Measurements from ENCODE around the gene NTHL1.
A peak's percentile ranks its signal among the peaks of the same experiment; 100 is the strongest.

The NTHL1 gene

DNA sequence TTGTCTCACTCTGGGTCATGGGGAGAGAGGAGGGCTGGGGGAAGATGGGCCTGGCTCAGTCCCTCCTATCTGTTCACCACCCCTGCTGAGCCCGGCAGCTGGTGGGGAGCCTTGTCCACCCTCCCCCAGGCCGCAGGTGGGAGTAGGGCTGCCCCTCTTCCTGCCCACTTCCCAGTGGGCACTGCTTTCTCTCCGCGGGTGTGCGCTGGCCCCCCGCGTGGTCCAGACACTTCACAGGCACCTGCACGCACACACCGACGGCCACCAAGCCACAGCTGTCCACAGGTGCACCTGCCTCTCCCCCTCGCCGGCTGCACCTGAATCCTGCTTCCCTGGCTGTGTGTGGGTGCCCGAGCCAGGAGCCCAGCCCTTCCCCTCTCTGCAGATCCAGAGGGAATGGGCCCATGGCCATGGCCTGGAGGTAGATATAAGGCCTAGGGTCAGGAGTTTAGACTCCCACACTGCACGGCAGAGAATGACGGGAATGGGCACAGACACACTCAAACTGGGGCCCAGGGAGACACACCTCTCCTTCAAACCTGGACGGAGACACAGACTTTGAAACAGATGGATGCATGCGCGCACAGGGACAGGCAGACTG is 18.9 kb downstream of the NTHL1 start:
- TF ChIP-seq POLR2AphosphoS5 (IDR thresholded peaks at IDR 0.05; ENCODE audit: low read depth, low read length): no peak
- TF ChIP-seq SIN3A (IDR thresholded peaks at IDR 0.05; ENCODE audit: borderline replicate concordance, insufficient read depth, low read length): no peak
- no peak for TF ChIP-seq TAF1 (IDR thresholded peaks at IDR 0.05; ENCODE audit: borderline replicate concordance, insufficient read depth, low read length)
- TF ChIP-seq, protein P1, sequence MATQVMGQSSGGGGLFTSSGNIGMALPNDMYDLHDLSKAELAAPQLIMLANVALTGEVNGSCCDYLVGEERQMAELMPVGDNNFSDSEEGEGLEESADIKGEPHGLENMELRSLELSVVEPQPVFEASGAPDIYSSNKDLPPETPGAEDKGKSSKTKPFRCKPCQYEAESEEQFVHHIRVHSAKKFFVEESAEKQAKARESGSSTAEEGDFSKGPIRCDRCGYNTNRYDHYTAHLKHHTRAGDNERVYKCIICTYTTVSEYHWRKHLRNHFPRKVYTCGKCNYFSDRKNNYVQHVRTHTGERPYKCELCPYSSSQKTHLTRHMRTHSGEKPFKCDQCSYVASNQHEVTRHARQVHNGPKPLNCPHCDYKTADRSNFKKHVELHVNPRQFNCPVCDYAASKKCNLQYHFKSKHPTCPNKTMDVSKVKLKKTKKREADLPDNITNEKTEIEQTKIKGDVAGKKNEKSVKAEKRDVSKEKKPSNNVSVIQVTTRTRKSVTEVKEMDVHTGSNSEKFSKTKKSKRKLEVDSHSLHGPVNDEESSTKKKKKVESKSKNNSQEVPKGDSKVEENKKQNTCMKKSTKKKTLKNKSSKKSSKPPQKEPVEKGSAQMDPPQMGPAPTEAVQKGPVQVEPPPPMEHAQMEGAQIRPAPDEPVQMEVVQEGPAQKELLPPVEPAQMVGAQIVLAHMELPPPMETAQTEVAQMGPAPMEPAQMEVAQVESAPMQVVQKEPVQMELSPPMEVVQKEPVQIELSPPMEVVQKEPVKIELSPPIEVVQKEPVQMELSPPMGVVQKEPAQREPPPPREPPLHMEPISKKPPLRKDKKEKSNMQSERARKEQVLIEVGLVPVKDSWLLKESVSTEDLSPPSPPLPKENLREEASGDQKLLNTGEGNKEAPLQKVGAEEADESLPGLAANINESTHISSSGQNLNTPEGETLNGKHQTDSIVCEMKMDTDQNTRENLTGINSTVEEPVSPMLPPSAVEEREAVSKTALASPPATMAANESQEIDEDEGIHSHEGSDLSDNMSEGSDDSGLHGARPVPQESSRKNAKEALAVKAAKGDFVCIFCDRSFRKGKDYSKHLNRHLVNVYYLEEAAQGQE (IDR thresholded peaks at IDR 0.05; ENCODE audit: insufficient read depth in 1 of 2, low read depth in 2 of 2, low read length in 2 of 2): no peak
- no peak for TF ChIP-seq FOXP2 (optimal IDR thresholded peaks at IDR 0.05; ENCODE audit: borderline replicate concordance, extremely low read depth, extremely low read length, insufficient read depth)

DNA sequence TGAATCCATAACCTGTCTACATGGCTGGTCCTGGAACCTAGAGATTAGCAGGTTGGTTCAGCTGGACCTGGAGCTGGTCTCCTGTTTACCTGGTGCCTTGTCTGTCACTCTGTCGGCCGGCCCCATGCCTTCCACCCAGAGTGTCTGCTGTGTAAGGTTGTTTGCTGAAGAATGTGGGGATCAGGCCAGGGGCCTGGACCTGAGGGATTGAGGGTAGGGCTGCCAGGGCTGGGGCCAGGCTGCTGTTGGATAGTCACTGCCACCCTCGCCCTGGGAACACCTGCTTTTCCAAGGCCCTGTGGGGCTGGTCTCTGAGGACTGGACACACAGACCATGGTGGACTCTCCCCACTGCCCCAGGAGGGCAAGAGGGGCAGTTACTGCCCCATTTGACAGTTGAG is 19.5 kb downstream of the NTHL1 start:
- no peak for TF ChIP-seq FOXP2 (optimal IDR thresholded peaks at IDR 0.05; ENCODE audit: borderline replicate concordance, extremely low read depth, extremely low read length, insufficient read depth)
- TF ChIP-seq SIN3A (IDR thresholded peaks at IDR 0.05; ENCODE audit: borderline replicate concordance, insufficient read depth, low read length): no peak
- TF ChIP-seq POLR2AphosphoS5 (IDR thresholded peaks at IDR 0.05; ENCODE audit: low read depth, low read length): no peak
- TF ChIP-seq, protein P1 (IDR thresholded peaks at IDR 0.05; ENCODE audit: insufficient read depth in 1 of 2, low read depth in 2 of 2, low read length in 2 of 2): no peak
- TF ChIP-seq TAF1 (IDR thresholded peaks at IDR 0.05; ENCODE audit: borderline replicate concordance, insufficient read depth, low read length): no peak

DNA sequence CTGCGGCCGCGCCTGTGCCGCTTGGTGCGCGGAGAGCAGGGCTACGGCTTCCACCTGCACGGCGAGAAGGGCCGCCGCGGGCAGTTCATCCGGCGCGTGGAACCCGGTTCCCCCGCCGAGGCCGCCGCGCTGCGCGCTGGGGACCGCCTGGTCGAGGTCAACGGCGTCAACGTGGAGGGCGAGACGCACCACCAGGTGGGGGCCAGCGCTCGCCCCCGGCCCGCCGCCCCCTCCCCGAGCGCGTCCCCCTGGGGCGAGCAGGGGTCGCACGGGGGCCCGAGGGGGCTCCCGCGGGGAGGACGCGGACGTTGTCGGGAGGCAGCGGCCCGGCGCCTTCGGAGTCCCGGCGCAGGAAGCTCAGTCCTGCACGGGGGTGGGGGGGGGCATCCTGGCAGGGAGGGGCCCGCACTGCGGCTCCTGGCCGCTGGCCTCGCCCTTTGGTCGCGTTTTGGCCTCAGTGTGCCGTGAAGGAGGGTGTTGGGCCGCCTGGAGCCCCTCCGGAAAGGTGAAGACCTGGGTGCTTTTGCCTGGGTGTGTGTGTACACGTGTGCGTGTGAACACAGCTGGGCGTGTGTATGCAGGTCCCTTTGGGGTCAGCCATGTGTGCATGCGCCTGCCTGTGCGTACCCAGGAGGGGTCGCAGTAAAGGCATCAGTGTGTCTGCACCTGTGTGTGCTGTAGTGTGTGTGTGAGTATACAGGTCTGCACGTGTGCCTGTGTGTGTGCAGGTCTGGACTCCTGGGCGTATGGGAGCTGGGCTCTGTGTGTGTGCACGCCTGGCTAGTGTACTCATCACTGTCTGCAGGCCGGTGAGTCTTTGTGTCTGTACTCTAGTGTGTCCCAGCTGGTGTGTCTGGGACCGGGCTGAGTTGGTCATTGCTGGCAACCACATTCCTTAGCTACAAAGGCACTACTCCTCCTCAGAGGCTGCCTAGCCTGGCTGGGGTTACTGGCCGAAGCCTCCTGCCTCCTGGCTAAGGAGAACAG is 20.3 kb downstream of the NTHL1 start:
- TF ChIP-seq SIN3A (IDR thresholded peaks at IDR 0.05; ENCODE audit: borderline replicate concordance, insufficient read depth, low read length): no peak
- TF ChIP-seq, protein P1 (IDR thresholded peaks at IDR 0.05; ENCODE audit: insufficient read depth in 1 of 2, low read depth in 2 of 2, low read length in 2 of 2): 0 out of 4 replicates have a peak, but pooled peaks of 1 of the 2 experiments have one; percentile 32

DNA sequence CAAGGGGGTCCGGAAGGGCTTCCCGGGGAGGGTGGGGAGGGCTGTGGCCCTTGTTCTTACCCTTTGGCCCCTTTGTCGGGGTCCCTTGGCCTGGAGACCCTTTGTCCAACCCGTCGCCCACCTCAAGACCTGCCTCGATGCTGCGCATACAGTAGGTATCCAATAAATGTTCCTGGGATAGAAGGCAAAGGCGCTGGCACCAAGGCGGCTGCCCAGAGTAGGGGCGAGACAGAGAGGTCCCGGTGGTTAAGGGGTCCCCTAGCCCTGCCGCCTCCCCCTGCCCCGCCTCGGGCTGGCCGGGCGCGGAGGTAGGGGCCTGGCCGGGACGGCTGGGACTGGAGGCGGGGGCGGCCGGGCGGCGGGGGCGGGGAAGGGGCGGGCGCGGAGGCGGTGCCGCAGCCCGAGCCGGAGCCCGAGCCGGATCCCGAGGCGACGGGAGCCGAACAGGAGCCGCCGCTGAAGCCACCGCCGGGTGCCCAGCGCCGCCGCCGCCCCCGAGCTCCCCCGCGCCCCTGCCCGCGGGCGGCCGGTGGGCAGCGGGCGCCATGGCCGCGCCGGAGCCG is 21.1 kb downstream of the NTHL1 start, which contains the start of gene NHERF2:
Gene NHERF2, plus strand, starts transcription at position 442 of the 563 bp plus-strand sequence. Its CDS starts 104 bp downstream, at position 546.
- TF ChIP-seq SIN3A (IDR thresholded peaks at IDR 0.05; ENCODE audit: borderline replicate concordance, insufficient read depth, low read length) (no peak), TAF1 (IDR thresholded peaks at IDR 0.05; ENCODE audit: borderline replicate concordance, insufficient read depth, low read length) (no peak), FOXP2 (optimal IDR thresholded peaks at IDR 0.05; ENCODE audit: borderline replicate concordance, extremely low read depth, extremely low read length, insufficient read depth) (no peak), POLR2AphosphoS5 (IDR thresholded peaks at IDR 0.05; ENCODE audit: low read depth, low read length) (no peak)
- TF ChIP-seq, protein P1 (IDR thresholded peaks at IDR 0.05; ENCODE audit: insufficient read depth in 1 of 2, low read depth in 2 of 2, low read length in 2 of 2): no peak
